ENCODE data around the gene LPP.

LPP gene

DNA sequence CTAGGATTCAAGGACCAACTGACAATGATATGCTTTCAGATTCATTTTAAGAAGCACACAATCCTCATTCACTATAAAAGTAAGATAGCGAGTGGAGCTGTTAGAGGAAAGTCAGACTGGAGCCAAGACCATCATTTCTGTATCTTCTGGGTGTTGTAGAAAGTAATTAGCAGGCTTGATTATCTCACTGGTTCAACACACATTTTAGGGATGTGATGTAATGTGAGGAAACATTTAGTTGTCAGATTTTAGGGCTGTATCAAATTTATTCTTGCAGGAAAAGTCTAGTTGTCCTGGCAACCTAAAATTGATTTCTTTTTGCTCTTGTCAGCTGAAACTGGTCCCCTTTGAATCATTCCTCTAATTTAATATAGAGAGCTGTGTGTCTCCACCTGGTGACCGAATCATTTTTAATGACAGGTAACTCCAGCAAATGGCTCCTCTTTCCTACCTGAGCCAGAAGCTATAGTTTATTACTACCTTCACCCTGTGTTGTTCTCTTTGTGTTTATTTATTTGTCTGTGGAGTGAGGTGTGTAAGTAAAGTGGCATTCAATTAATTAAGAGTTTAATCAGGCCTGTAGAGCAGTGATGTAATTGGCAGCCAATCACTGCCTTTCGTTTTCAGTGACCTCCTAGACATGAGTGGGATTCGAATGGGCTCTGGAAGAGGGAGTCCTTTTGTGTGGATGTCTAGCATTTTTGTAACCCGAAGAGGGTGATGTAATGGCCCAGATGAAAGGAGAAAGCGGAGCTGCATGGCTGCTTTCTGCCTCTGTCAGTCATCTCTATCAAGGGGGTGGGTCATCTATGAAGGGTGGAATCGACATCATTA, 125.8 kb downstream of the LPP start:
- no peak for DNase-seq

- no peak for DNase-seq
Observed at GRCh38 chr3:188280627-188281026, 126.7 kb downstream of the LPP start.

DNA sequence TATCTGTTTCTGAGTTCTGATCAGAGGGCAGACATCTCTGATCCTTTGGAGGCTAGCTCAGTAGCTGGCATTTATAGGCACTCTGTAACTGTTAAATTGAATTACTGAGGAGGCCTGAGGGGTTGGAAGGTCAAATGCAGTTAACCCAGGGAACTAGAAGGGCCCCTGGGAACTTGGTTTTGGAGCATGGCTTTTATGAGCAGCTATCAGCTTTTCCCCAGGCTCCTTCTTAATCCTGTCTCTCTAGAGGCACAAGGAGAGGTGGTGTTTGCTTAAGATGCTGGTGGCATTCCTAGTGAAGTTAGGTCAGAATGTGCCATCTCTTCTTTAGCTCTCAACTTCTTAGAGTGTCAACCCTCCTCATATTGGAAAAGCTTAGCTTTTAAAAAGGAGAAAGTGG, 128.9 kb downstream of the LPP start:
- no peak for DNase-seq

DNA sequence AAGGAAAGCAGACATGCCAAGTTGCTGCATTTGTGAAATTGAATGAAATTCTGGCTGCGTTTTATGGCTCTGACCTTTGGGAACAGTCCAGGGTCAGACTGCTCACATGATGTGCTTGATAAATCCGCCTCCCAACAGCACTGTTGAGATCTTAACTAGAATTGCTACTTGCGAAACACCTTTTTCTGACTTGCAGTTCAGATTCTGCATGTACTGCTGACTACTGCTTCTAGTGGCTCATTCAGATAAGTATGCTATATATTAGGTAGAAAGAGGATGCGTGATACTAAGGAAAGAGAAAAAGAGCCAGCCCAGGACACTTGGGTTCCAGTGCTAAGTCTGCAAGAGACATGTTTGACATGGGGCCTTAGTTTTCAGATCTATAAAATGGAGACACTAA, 129.4 kb downstream of the LPP start:
- no peak for DNase-seq

DNA sequence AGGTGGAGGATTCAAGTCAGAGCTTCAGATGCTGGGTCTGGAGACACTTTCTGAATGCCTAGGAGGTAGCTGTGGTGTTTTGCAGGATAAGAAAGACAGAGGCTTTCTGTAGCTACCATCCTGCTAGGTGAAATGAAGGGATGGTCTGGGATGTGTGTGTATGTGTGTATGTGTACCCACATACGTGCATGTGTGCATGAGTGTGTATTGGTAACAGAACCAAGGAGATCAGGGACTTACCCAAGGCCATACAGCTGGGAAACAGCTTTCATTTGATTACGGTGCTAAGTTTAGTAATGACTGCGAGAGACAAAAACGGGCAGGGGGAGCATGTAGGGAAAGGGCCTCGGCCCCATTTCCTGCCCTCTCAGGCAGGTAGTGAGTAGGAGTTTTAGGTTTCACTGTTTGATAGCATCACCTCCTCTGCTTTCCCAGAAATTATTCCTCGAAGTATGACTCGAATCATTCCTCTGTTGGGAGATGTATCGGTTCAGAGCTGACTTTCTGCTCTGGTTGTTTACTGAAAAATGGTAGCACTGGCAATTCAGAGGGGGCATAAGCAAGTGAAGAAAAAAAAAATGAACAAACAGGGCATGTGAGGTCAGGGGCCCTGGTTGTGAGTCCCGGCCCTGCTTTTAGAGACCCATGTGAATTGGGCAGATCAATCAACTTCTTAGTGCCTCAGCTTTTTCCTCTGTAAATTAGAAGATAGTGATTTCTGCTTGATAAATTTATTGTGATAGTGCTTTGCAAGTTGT, 130.7 kb downstream of the LPP start:
- DNase-seq: peak; percentile 52

DNA sequence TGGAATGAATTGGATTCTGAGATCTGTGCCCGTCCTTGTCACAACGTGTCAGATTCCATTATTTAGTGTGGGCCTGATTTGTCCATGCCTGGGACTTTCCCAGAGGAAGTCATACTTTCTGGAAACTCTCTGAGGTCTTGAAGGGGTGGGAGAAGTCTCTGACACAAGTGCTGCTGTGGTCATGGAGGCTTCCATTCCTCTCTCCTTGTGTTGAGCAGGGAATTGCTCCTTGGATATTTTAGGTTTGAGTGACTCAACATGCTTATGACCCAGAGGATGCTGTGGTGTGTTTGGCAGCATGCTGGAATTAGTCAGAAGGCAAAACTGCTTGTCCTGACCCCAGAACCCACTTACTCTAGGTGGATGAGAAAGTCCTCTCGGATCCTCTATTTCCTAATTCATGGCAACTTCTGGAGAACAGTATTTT, 132.1 kb downstream of the LPP start:
- no peak for DNase-seq

DNA sequence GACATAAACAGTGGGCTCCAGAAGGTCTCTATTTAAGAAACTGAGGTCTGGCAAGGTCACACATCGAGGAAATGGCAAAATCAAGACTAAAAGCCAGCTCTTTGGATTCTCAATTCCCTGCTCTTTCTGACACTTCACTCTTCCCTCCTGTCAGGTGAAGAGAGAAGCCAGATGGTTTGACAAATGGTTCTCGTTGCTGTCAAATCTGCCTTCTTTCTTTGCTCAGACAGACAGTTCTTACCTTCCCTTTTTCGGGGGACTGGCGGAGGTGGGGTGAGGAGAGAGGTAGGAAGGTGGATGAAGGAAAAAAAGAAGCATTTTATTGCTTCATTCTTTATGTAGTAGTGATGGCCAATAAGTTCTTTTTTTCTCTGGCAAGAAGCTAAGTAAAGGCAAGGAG, 133.4 kb downstream of the LPP start:
- no peak for DNase-seq

- no peak for DNase-seq
Observed at GRCh38 chr3:188287762-188288505, 134.0 kb downstream of the LPP start.

DNA sequence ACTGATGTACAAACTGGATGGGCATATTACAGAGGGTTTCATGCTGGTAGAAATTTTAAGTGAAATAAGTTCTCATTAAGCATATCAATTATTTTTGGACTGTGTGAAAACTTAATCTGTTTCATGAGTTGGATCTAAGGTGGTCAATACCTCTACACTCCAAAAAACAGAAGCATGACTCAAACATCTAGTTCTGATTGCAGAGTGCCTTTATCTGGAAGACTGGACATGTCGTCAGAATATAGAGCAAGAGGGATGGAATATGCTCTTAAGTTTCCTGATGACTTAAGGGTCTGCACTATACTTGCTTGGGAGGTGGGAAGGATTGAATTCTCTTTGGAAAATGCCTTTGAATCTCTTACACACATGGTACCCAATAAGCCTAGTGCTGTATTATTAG, 138.3 kb downstream of the LPP start:
- no peak for DNase-seq

- DNase-seq: no peak
Observed at GRCh38 chr3:188292827-188293226, 138.9 kb downstream of the LPP start.

- DNase-seq: no peak
Observed at GRCh38 chr3:188294113-188294512, 140.2 kb downstream of the LPP start.

- DNase-seq: no peak
Observed at GRCh38 chr3:188294823-188295487, 141.0 kb downstream of the LPP start.

- no peak for DNase-seq
Observed at GRCh38 chr3:188295876-188296275, 141.9 kb downstream of the LPP start.

DNA sequence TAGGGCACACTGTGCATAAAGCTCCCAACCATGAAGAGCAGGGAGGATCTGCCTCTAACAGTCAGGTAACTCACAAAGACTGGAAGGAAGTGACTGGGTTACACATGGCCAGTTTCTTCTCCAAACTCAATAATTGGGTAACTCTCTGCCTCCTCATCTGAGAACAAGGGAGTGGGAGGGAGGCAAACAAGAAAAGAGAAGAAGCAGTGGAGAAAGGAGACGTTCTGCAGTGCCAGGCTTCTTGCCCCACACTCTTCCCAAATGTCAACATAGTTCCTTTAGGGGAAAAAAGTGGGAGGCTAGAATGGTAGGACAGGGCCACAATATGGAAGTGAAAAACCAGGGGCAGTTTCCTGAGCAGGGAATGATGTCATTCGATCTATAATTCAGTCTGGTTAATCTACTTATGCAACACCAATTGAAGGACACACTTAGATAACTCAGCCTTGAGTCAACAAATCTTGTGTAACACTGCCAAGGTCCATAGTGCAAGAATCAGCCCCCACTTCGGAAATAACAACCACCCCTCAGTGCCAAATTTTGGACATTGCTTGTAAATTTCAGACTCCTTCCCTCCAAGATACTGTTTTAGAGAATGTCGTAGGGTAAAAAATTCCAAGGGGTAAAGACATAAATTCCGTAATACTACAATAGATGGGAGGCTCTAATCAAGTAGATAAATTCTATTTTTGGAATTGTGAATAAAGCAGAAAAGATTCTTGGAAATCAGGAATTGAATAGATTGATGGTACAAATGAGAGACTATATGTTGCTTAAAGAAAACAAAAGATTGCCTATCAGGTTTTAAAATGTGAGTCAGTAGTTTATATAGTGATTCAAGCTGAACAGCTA, 143.0 kb downstream of the LPP start:
- DNase-seq: no peak

- DNase-seq: no peak
Observed at GRCh38 chr3:188298585-188298984, 144.6 kb downstream of the LPP start.

DNA sequence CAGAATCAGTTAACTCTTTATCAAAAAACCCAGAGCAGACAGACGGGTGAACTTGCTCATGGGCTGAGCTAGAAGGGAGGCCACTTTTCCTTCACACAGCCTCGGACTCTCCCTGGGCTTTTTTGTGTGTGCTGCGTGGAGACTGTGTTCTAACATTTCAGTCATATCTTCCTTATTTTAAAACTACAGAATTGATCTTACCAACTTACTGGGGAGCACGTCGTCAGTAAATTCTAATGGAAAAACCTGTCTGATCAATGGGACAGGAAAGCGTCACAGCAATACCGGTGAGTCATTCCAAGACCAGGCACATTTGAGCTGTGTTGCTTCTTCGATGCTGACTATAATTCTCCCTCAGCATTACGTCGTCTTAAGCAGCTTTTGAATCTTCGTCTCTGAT, 145.1 kb downstream of the LPP start:
- peak; percentile 40 for DNase-seq

- DNase-seq: no peak
Observed at GRCh38 chr3:188299708-188300107, 145.8 kb downstream of the LPP start.

GRCh38 chr3:188301147-188301546, 147.2 kb downstream of the LPP start:
- no peak for DNase-seq

DNA sequence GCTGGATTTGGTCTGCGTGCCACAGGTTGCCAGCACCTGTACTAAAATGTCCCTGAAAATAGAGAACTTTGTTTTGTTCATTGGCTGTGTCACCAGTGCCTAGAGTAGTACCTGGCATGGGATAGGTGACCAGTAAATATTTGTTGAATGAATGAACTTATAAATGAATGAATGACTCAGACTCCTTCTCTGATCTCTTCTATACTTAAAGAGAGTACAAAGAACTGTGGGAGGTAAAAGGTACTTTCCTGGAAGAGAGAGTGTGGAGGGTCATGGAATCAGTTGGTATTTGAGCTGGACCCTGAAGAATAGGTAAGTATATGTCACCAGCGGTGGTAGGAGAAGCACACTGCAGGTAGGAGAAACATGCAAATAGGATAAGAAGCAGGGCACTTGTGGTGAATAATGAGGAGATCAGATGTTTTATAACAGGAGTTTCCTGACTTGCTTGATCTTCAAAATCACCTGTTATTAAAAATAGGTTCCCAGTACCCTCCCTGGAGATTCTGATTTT, 149.4 kb downstream of the LPP start:
- DNase-seq: no peak

- DNase-seq: no peak
Observed at GRCh38 chr3:188303823-188304222, 149.9 kb downstream of the LPP start.

DNA sequence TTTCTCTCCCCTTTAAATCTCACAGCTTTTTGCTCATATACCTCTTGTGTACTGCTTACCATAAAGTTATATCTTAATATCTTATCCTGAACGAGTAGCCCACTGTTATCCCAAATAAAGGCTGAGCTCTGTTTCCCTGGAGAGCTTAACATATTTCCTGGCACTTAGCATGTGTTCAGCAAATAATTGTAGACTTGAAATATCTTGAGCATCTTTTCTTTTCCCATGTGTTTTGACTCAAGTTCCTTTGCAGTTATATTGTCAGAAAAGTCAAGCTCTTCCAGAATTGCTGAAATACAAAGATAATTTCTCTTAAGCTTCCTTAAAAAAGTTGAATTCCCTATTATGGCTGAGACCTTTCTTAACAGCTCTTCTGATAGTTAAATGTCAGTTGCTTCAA, 150.5 kb downstream of the LPP start:
- no peak for DNase-seq

DNA sequence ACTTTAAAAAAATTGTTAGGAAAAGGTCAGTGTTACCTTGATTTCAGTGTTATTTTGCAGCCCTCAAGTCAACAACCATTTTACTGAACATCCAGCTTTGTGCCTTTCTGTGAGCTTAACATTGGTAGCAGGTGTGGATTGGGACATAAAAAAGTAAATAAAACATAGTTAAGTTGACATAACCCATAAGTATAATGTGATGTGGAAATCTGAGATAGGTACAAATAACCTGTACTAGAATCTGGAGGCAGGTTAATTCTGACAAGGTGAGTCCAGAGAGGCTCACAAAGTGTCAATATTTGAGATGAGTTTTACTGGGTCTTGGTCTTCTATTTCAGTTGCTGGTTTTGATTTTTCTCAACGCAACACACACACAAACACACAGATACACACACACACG, 151.3 kb downstream of the LPP start:
- no peak for DNase-seq

Measured in stimulated activated naive CD4-positive, alpha-beta T cell treated with Interleukin-2 at 50 U/mL for 16 hours (primary cell).